ENCODE results near the gene FAM221B. TPM values are rescaled to one million over a fixed set of nuclear protein-coding genes. Genes with fewer than 3 reads are reported as not detected.

FAM221B gene
- total and polyA plus RNA-seq, 9 of the 15 experiments (the other 6 are each of a cell fraction or from before 2014, with no cell fraction given), result 0.01 TPM; not detected in 8

DNA sequence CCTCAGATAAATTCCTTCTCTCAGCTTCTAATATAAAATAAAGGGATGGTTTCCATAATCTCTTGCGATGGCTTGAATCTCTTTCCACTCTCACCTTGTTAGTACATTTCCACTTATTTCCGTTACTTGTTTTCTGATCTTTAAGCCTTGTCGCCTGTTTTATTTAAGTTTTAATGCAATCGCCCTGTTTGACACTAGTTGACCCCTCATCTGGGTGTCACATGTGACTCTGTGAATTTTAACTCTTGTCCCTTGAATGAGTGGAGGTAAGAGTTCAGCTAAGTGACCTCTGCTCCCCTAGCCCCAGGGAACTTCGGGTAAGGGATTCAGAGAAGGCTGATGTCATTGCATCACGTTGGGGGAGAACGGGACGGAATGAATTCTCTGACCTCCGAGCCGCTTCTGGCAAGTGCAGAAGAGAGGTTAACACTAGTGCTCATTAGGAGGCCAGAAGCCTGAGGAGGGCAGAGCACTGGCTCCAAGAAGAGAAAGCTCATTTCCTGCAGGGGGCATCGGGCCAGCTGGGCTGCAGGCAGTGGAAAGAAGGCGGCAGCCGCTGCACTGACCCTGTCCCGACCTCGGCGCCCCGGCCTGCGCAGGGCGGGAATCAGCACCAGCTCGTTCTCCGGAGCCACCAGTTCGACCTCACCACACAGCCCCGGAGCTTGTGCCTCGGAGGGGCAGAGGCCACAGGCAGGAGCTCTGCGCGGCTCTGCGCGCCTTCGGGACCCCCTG is 14.3 kb downstream of the FAM221B start (continued):
- no peak for TF ChIP-seq SRF (CRISPR knock-in tag; IDR thresholded peaks at IDR 0.05)
- no peak for TF ChIP-seq RFX1 (IDR thresholded peaks at IDR 0.05)
- TF ChIP-seq ZFP30 (CRISPR knock-in tag; IDR thresholded peaks at IDR 0.05; ENCODE audit: borderline replicate concordance), result no peak
- no peak for TF ChIP-seq PHF20 (IDR thresholded peaks at IDR 0.05; ENCODE audit: partially characterized antibody)
- no peak for TF ChIP-seq ZNF316 (IDR thresholded peaks at IDR 0.05)
- TF ChIP-seq, protein P1, sequence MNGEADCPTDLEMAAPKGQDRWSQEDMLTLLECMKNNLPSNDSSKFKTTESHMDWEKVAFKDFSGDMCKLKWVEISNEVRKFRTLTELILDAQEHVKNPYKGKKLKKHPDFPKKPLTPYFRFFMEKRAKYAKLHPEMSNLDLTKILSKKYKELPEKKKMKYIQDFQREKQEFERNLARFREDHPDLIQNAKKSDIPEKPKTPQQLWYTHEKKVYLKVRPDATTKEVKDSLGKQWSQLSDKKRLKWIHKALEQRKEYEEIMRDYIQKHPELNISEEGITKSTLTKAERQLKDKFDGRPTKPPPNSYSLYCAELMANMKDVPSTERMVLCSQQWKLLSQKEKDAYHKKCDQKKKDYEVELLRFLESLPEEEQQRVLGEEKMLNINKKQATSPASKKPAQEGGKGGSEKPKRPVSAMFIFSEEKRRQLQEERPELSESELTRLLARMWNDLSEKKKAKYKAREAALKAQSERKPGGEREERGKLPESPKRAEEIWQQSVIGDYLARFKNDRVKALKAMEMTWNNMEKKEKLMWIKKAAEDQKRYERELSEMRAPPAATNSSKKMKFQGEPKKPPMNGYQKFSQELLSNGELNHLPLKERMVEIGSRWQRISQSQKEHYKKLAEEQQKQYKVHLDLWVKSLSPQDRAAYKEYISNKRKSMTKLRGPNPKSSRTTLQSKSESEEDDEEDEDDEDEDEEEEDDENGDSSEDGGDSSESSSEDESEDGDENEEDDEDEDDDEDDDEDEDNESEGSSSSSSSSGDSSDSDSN (IDR thresholded peaks at IDR 0.05; ENCODE audit: borderline replicate concordance in 1 of 2, low read depth in 2 of 2, low read length in 2 of 2), result no peak
- TF ChIP-seq, protein P2, sequence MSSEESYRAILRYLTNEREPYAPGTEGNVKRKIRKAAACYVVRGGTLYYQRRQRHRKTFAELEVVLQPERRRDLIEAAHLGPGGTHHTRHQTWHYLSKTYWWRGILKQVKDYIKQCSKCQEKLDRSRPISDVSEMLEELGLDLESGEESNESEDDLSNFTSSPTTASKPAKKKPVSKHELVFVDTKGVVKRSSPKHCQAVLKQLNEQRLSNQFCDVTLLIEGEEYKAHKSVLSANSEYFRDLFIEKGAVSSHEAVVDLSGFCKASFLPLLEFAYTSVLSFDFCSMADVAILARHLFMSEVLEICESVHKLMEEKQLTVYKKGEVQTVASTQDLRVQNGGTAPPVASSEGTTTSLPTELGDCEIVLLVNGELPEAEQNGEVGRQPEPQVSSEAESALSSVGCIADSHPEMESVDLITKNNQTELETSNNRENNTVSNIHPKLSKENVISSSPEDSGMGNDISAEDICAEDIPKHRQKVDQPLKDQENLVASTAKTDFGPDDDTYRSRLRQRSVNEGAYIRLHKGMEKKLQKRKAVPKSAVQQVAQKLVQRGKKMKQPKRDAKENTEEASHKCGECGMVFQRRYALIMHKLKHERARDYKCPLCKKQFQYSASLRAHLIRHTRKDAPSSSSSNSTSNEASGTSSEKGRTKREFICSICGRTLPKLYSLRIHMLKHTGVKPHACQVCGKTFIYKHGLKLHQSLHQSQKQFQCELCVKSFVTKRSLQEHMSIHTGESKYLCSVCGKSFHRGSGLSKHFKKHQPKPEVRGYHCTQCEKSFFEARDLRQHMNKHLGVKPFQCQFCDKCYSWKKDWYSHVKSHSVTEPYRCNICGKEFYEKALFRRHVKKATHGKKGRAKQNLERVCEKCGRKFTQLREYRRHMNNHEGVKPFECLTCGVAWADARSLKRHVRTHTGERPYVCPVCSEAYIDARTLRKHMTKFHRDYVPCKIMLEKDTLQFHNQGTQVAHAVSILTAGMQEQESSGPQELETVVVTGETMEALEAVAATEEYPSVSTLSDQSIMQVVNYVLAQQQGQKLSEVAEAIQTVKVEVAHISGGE (CRISPR knock-in tag; IDR thresholded peaks at IDR 0.05), result no peak
- TF ChIP-seq ZNF133 (CRISPR knock-in tag; IDR thresholded peaks at IDR 0.05), result no peak
- TF ChIP-seq SRSF3 (IDR thresholded peaks at IDR 0.05; ENCODE audit: insufficient read depth, low read length), result no peak
- TF ChIP-seq YY1 (IDR thresholded peaks at IDR 0.05; ENCODE audit: borderline replicate concordance in 1 of 3, control insufficient read depth in 1 of 3, extremely low read depth in 1 of 3, insufficient read depth in 3 of 3, insufficient read length in 1 of 3, insufficient replicate concordance in 2 of 3, low read depth in 1 of 3, low read length in 2 of 3), result no peak
- no peak for TF ChIP-seq ZNF41 (CRISPR knock-in tag; conservative IDR thresholded peaks at IDR 0.05)
- TF ChIP-seq, protein P3, sequence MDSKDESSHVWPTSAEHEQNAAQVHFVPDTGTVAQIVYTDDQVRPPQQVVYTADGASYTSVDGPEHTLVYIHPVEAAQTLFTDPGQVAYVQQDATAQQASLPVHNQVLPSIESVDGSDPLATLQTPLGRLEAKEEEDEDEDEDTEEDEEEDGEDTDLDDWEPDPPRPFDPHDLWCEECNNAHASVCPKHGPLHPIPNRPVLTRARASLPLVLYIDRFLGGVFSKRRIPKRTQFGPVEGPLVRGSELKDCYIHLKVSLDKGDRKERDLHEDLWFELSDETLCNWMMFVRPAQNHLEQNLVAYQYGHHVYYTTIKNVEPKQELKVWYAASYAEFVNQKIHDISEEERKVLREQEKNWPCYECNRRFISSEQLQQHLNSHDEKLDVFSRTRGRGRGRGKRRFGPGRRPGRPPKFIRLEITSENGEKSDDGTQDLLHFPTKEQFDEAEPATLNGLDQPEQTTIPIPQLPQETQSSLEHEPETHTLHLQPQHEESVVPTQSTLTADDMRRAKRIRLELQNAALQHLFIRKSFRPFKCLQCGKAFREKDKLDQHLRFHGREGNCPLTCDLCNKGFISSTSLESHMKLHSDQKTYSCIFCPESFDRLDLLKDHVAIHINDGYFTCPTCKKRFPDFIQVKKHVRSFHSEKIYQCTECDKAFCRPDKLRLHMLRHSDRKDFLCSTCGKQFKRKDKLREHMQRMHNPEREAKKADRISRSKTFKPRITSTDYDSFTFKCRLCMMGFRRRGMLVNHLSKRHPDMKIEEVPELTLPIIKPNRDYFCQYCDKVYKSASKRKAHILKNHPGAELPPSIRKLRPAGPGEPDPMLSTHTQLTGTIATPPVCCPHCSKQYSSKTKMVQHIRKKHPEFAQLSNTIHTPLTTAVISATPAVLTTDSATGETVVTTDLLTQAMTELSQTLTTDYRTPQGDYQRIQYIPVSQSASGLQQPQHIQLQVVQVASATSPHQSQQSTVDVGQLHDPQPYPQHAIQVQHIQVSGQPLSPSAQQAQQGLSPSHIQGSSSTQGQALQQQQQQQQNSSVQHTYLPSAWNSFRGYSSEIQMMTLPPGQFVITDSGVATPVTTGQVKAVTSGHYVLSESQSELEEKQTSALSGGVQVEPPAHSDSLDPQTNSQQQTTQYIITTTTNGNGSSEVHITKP (IDR thresholded peaks at IDR 0.05; ENCODE audit: partially characterized antibody), result no peak
- TF ChIP-seq NFXL1 (CRISPR knock-in tag; IDR thresholded peaks at IDR 0.05), result no peak
- no peak for TF ChIP-seq ZNF830 (CRISPR knock-in tag; IDR thresholded peaks at IDR 0.05)
- no peak for TF ChIP-seq CHCHD3 (CRISPR knock-in tag; IDR thresholded peaks at IDR 0.05)
- no peak for TF ChIP-seq TCF3 (CRISPR knock-in tag; IDR thresholded peaks at IDR 0.05)
- no peak for TF ChIP-seq PHB (CRISPR knock-in tag; IDR thresholded peaks at IDR 0.05)
- no peak for TF ChIP-seq U2AF1 (optimal IDR thresholded peaks at IDR 0.05; ENCODE audit: low read depth, low read length)

Data from K562 (cell line).